NAMALWA (cell line): Measurements from ENCODE around the gene SLC24A5.

Experiments
- DNase-seq: peaks from one replicate; pipeline ENCODE4 v3.0.0-alpha.2; 2015; ENCODE audit warnings: low spot score

The SLC24A5 gene

GRCh38 chr15:48112242-48112641, 8.5 kb upstream of the SLC24A5 start:
- no peak for DNase-seq

GRCh38 chr15:48119277-48119676, 1.5 kb upstream of the SLC24A5 start:
- no peak for DNase-seq

GRCh38 chr15:48121849-48122248, 1.1 kb downstream of the SLC24A5 start:
- no peak for DNase-seq

GRCh38 chr15:48126667-48127355, 6.0 kb downstream of the SLC24A5 start:
- DNase-seq = no peak

GRCh38 chr15:48131324-48131723, 10.5 kb downstream of the SLC24A5 start:
- DNase-seq = no peak

- DNase-seq = no peak
These were observed 12.1 kb downstream of the SLC24A5 start for GRCh38 chr15:48132874-48133273.

- no peak for DNase-seq
These were observed 23.1 kb downstream of the SLC24A5 start for GRCh38 chr15:48143856-48144255.

- DNase-seq = no peak
These were observed 24.1 kb downstream of the SLC24A5 start for GRCh38 chr15:48144889-48145288.

GRCh38 chr15:48145923-48146322, 25.1 kb downstream of the SLC24A5 start:
- no peak for DNase-seq

- DNase-seq = no peak
These were observed 26.6 kb downstream of the SLC24A5 start for GRCh38 chr15:48147358-48147757.

GRCh38 chr15:48149858-48150257, 29.1 kb downstream of the SLC24A5 start:
- no peak for DNase-seq

GRCh38 chr15:48153526-48153925, 32.7 kb downstream of the SLC24A5 start:
- DNase-seq = no peak

- DNase-seq = no peak
These were observed 47.8 kb downstream of the SLC24A5 start for GRCh38 chr15:48168616-48169015.

GRCh38 chr15:48170981-48171380, 50.2 kb downstream of the SLC24A5 start:
- DNase-seq = no peak

GRCh38 chr15:48175126-48175525, 54.3 kb downstream of the SLC24A5 start:
- no peak for DNase-seq

- no peak for DNase-seq
These were observed 55.3 kb downstream of the SLC24A5 start for GRCh38 chr15:48176112-48176511.

GRCh38 chr15:48176957-48177356, 56.2 kb downstream of the SLC24A5 start:
- DNase-seq = no peak

GRCh38 chr15:48177383-48177765, 56.6 kb downstream of the SLC24A5 start:
- DNase-seq = no peak

GRCh38 chr15:48177766-48178647, 57.2 kb downstream of the SLC24A5 start, which contains the start of gene MYEF2:
Gene MYEF2, minus strand, starts transcription at chr15:48178295. Its CDS starts 58 bp downstream, at chr15:48178237.
- no peak for DNase-seq

GRCh38 chr15:48178648-48178931, 57.8 kb downstream of the SLC24A5 start:
- DNase-seq = no peak

GRCh38 chr15:48182749-48183148, 62.0 kb downstream of the SLC24A5 start:
- DNase-seq = no peak

- DNase-seq = no peak
These were observed 64.7 kb downstream of the SLC24A5 start for GRCh38 chr15:48185529-48185928.

GRCh38 chr15:48186271-48186670, 65.5 kb downstream of the SLC24A5 start:
- no peak for DNase-seq
